HepG2 (cell line): ENCODE measurements around the gene KCTD13. TPM values are rescaled to one million over a fixed set of nuclear protein-coding genes. Genes with fewer than 3 reads are reported as not detected.
A peak's percentile ranks its signal among the peaks of the same experiment; 100 is the strongest.

ENCODE experiments used
- GATAD2A ChIP-seq: IDR thresholded peaks from 2 replicates; pipeline ENCODE4 v1.6.1; 2016
- HNF1A ChIP-seq, 2 experiments: sonication (generic) in 1 of 2; formaldehyde crosslinking in 1 of 2; IDR thresholded peaks; 2 replicates each; pipeline versions ENCODE4 v1.4.0 to v1.6.1; 2016 to 2020; ENCODE audit warnings: borderline replicate concordance in 1 of 2, low read depth in 1 of 2, mild to moderate bottlenecking in 1 of 2, missing genetic modification reagents in 1 of 2
- IRX3 ChIP-seq: sonication (generic); formaldehyde crosslinking; IDR thresholded peaks from 2 replicates; pipeline ENCODE4 v1.8.1; 2023; ENCODE audit warnings: mild to moderate bottlenecking, low read depth, missing genetic modification reagents, borderline replicate concordance
- JUND ChIP-seq: sonication (generic); formaldehyde crosslinking; IDR thresholded peaks from 2 replicates; pipeline ENCODE4 v1.8.0; 2022; ENCODE audit warnings: mild to moderate bottlenecking, missing genetic modification reagents
- MLXIP ChIP-seq: sonication (generic); formaldehyde crosslinking; IDR thresholded peaks from 2 replicates; pipeline ENCODE4 v1.9.0; 2021; ENCODE audit warnings: missing genetic modification reagents, borderline replicate concordance
- NFE2 ChIP-seq: sonication (generic); formaldehyde crosslinking; IDR thresholded peaks from 2 replicates; pipeline ENCODE4 v1.4.0; 2020; ENCODE audit warnings: missing genetic modification reagents
- NR2C2 ChIP-seq: sonication (generic); formaldehyde crosslinking; IDR thresholded peaks from 2 replicates; pipeline ENCODE4 v1.4.0; 2020; ENCODE audit warnings: missing genetic modification reagents, mild to moderate bottlenecking, moderate library complexity, borderline replicate concordance
- POGZ ChIP-seq: sonication (generic); formaldehyde crosslinking; IDR thresholded peaks from 2 replicates; pipeline ENCODE4 v1.4.0; 2020; ENCODE audit warnings: mild to moderate bottlenecking, missing genetic modification reagents
- POLR2A ChIP-seq, 2 experiments: IDR thresholded peaks; 2 replicates each; pipeline ENCODE4 v1.6.1; 2011; ENCODE audit warnings: low read depth in 2 of 2, low read length in 2 of 2, mild to moderate bottlenecking in 1 of 2, moderate library complexity in 1 of 2; ENCODE audit not compliant: insufficient read depth in 1 of 2
- RARA ChIP-seq: IDR thresholded peaks from 2 replicates; pipeline ENCODE4 v1.6.1; 2016; ENCODE audit warnings: missing genetic modification reagents, missing compliant biosample characterization
- SATB2 ChIP-seq: sonication (generic); formaldehyde crosslinking; IDR thresholded peaks from 2 replicates; pipeline ENCODE4 v1.5.0; 2020; ENCODE audit warnings: missing genetic modification reagents
- SMYD3 ChIP-seq: sonication (generic); formaldehyde crosslinking; IDR thresholded peaks from 2 replicates; pipeline ENCODE4 v1.8.1; 2023; ENCODE audit warnings: mild to moderate bottlenecking, missing genetic modification reagents
- TEAD3 ChIP-seq: optimal IDR thresholded peaks from 2 replicates; pipeline ENCODE3; 2016; ENCODE audit warnings: borderline replicate concordance
- TMF1 ChIP-seq: sonication (generic); formaldehyde crosslinking; IDR thresholded peaks from 2 replicates; pipeline ENCODE4 v1.8.1; 2022; ENCODE audit warnings: low read depth, missing genetic modification reagents
- ZNF121 ChIP-seq: sonication (generic); formaldehyde crosslinking; IDR thresholded peaks from 2 replicates; pipeline ENCODE4 v1.5.0; 2020; ENCODE audit warnings: mild to moderate bottlenecking, missing genetic modification reagents
- ZNF354B ChIP-seq: sonication (generic); formaldehyde crosslinking; IDR thresholded peaks from 2 replicates; pipeline ENCODE4 v1.8.0; 2022; ENCODE audit warnings: mild to moderate bottlenecking, missing genetic modification reagents
- ZNF530 ChIP-seq: sonication (generic); formaldehyde crosslinking; IDR thresholded peaks from 2 replicates; pipeline ENCODE4 v1.5.0; 2020; ENCODE audit warnings: low read depth, mild to moderate bottlenecking, missing genetic modification reagents
- ZNF547 ChIP-seq: sonication (generic); formaldehyde crosslinking; IDR thresholded peaks from 2 replicates; pipeline ENCODE4 v1.5.1; 2020; ENCODE audit warnings: mild to moderate bottlenecking, missing genetic modification reagents
- ZNF605 ChIP-seq: sonication (generic); formaldehyde crosslinking; IDR thresholded peaks from 2 replicates; pipeline ENCODE4 v1.8.0; 2022; ENCODE audit warnings: mild to moderate bottlenecking, missing genetic modification reagents
- ZNF766 ChIP-seq: sonication (generic); formaldehyde crosslinking; IDR thresholded peaks from 2 replicates; pipeline ENCODE4 v1.5.0; 2020; ENCODE audit warnings: missing genetic modification reagents, borderline replicate concordance
- ZSCAN9 ChIP-seq: IDR thresholded peaks from 2 replicates; pipeline ENCODE4 v1.6.1; 2016; ENCODE audit warnings: borderline replicate concordance
- polyA plus RNA-seq, 8 experiments: library from polyadenylated mRNA; depleted of rRNA in 3 of 8; stranded (reverse) in 7 of 8; unstranded in 1 of 8; fragments of >200 nt; fragmentation: Illumina TruSeq in 4 of 8; extraction: Trizol in 4 of 8; gene quantifications; 2 replicates each; pipeline versions ENCODE4 v1.2.1 to v1.2.3, GENCODE V29; 2011 to 2016; ENCODE audit warnings: low read depth in 4 of 8, missing spikeins in 1 of 8, mixed read lengths in 1 of 8; ENCODE audit not compliant: insufficient read depth in 1 of 8
- total RNA-seq, 5 experiments: library from RNA; depleted of rRNA; stranded (reverse); fragments of >200 nt; fragmentation: Illumina TruSeq; extraction: Trizol; gene quantifications; 2 replicates each; pipeline ENCODE4 v1.2.3, GENCODE V29; 2016; ENCODE audit warnings: low read depth in 1 of 5
- TF ChIP-seq, protein P1 (sequence below): sonication (generic); formaldehyde crosslinking; IDR thresholded peaks from 2 replicates; pipeline ENCODE4 v1.5.0; 2020; ENCODE audit warnings: mild to moderate bottlenecking, missing genetic modification reagents

Gene KCTD13
- total and polyA plus RNA-seq, 2 of the 13 experiments (the other 11 are each of a cell fraction or from before 2014, with no cell fraction given): 6.3 to 14.7 TPM

- TF ChIP-seq JUND (CRISPR knock-in tag) (no peak), GATAD2A (CRISPR knock-in tag) (peak; percentile 89), ZNF121 (CRISPR knock-in tag) (peak; percentile 98), ZNF354B (CRISPR knock-in tag) (0 out of 2 replicates have a peak, but pooled peaks have one; percentile 14), RARA (CRISPR knock-in tag) (0 out of 2 replicates have a peak, but pooled peaks have one; percentile 33), POLR2A (IDR thresholded peaks at IDR 0.05; ENCODE audit: insufficient read depth in 1 of 2, low read depth in 2 of 2, low read length in 2 of 2) (no peak), ZNF766 (CRISPR knock-in tag) (0 out of 2 replicates have a peak, but pooled peaks have one; percentile 37), NFE2 (no peak), IRX3 (CRISPR knock-in tag) (no peak), TEAD3 (CRISPR knock-in tag) (peak; percentile 76), ZNF547 (CRISPR knock-in tag) (0 out of 2 replicates have a peak, but pooled peaks have one; percentile 43), TMF1 (peak; percentile 69; the same call in 1 of the 2 replicates), HNF1A (IDR thresholded peaks at IDR 0.05; ENCODE audit: low read depth) (peak; percentile 28; the same call in 1 of the 2 replicates), HNF1A (CRISPR knock-in tag; IDR thresholded peaks at IDR 0.05; ENCODE audit: borderline replicate concordance) (no peak; the same call in 1 of the 2 replicates), ZNF530 (CRISPR knock-in tag) (no peak), NR2C2 (CRISPR knock-in tag) (peak; percentile 61; the same call in 1 of the 2 replicates), MLXIP (CRISPR knock-in tag) (no peak), ZSCAN9 (CRISPR knock-in tag) (peak; percentile 84), POGZ (CRISPR knock-in tag) (peak; percentile 28; the same call in 1 of the 2 replicates), SMYD3 (no peak), ZNF605 (CRISPR knock-in tag) (no peak), SATB2 (CRISPR knock-in tag) (no peak)
- TF ChIP-seq, protein P1, sequence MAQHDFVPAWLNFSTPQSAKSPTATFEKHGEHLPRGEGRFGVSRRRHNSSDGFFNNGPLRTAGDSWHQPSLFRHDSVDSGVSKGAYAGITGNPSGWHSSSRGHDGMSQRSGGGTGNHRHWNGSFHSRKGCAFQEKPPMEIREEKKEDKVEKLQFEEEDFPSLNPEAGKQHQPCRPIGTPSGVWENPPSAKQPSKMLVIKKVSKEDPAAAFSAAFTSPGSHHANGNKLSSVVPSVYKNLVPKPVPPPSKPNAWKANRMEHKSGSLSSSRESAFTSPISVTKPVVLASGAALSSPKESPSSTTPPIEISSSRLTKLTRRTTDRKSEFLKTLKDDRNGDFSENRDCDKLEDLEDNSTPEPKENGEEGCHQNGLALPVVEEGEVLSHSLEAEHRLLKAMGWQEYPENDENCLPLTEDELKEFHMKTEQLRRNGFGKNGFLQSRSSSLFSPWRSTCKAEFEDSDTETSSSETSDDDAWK (CRISPR knock-in tag): no peak
Measured at GRCh38 chr16:29891525-29892457, 34.2 kb downstream of the KCTD13 start (continued).
